ENCODE results near the gene DNAH5.

- TF ChIP-seq POLR2A (IDR thresholded peaks at IDR 0.05), result no peak
- no peak for TF ChIP-seq CTCF (IDR thresholded peaks at IDR 0.05)
These were observed 30.5 kb downstream of the DNAH5 start for GRCh38 chr5:13913962-13914361.
